ENCODE measurements around the gene DHX32.
"Not testable (repeated sequence)": the region's sequence is repeated elsewhere in the genome, so short reads cannot be mapped to it uniquely, and the experiment has no call there.

- TF ChIP-seq, protein P1, sequence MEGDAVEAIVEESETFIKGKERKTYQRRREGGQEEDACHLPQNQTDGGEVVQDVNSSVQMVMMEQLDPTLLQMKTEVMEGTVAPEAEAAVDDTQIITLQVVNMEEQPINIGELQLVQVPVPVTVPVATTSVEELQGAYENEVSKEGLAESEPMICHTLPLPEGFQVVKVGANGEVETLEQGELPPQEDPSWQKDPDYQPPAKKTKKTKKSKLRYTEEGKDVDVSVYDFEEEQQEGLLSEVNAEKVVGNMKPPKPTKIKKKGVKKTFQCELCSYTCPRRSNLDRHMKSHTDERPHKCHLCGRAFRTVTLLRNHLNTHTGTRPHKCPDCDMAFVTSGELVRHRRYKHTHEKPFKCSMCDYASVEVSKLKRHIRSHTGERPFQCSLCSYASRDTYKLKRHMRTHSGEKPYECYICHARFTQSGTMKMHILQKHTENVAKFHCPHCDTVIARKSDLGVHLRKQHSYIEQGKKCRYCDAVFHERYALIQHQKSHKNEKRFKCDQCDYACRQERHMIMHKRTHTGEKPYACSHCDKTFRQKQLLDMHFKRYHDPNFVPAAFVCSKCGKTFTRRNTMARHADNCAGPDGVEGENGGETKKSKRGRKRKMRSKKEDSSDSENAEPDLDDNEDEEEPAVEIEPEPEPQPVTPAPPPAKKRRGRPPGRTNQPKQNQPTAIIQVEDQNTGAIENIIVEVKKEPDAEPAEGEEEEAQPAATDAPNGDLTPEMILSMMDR (IDR thresholded peaks at IDR 0.05), result not testable (repeated sequence)
- TF ChIP-seq POLR2A (IDR thresholded peaks at IDR 0.05), result not testable (repeated sequence)
Measured at GRCh38 chr10:125921643-125922306, 40.7 kb upstream of the DHX32 start.
